Endothelial cell of umbilical vein (primary cell): ENCODE data around the gene HDAC4. TPM values are rescaled to one million over a fixed set of nuclear protein-coding genes. Genes with fewer than 3 reads are reported as not detected.

Experiments
- BruUV-seq: library from RNA; stranded (reverse); fragments of 400-500 nt; replicated peaks from 2 replicates; lab custom pipeline; 2021; lab: Mats Ljungman, UMichigan
- CTCF ChIA-PET: fragments of 300-600, 350-600 bp; sonication (Branson Sonifier 250); formaldehyde crosslinking; loops from one replicate; lab custom pipeline; 2021; ENCODE audit warnings: antibody characterized with exemption, inconsistent platforms; lab: Charles Lee
- POLR2A ChIA-PET: fragments of 300-600, 350-600 bp; sonication (Branson Sonifier 250); formaldehyde crosslinking; loops from one replicate; lab custom pipeline; 2021; ENCODE audit warnings: antibody characterized with exemption, inconsistent platforms; lab: Charles Lee
- DNase-seq: peaks from one replicate; pipeline ENCODE4 v3.0.0-alpha.2; 2011; ENCODE audit warnings: low read depth, low spot score
- FAIRE-seq: peaks from 2 replicates; lab custom pipeline; 2011; peaks lifted over from hg19 to GRCh38; lab: Jason Lieb, UNC
- H2AFZ ChIP-seq: 2 replicates; pipeline ENCODE4 v1.6.0; 2012; ENCODE audit warnings: low read depth, low read length, control low read depth, inconsistent platforms
- H3K27ac ChIP-seq: 2 replicates; pipeline ENCODE4 v1.5.1; 2011; ENCODE audit warnings: low read depth, mild to moderate bottlenecking, control low read depth, low read length, moderate library complexity; ENCODE audit not compliant: insufficient read depth
- H3K27me3 ChIP-seq, 2 experiments: 2 replicates each; pipeline versions ENCODE4 v1.6.0 to v1.6.1; 2011; ENCODE audit warnings: low read length in 2 of 2, mixed read lengths in 1 of 2; ENCODE audit not compliant: control insufficient read depth in 2 of 2, insufficient read depth in 2 of 2
- H3K36me3 ChIP-seq, 2 experiments: 2 replicates in 1 of 2; 3 replicates in 1 of 2; pipeline ENCODE4 v1.5.1; 2011; ENCODE audit warnings: low read length in 2 of 2, mild to moderate bottlenecking in 1 of 2, moderate library complexity in 1 of 2; ENCODE audit not compliant: control insufficient read depth in 2 of 2, insufficient read depth in 2 of 2; ENCODE audit errors: extremely low read depth in 1 of 2
- H3K4me1 ChIP-seq: 3 replicates; pipeline ENCODE4 v1.5.1; 2011; ENCODE audit warnings: mild to moderate bottlenecking, low read length; ENCODE audit not compliant: control insufficient read depth, insufficient read depth; ENCODE audit errors: extremely low read depth
- H3K4me2 ChIP-seq: 2 replicates; pipeline ENCODE4 v1.6.1; 2011; ENCODE audit warnings: low read length, control low read depth, mixed read lengths; ENCODE audit not compliant: insufficient read depth
- H3K4me3 ChIP-seq, 3 experiments: fragments of 200-600 bp in 1 of 3; sonication (generic), shearing (Covaris generic) in 1 of 3; replicated peaks in 1 of 3; 2 replicates each; pipeline ENCODE4 v1.5.1; 2011 to 2016; ENCODE audit warnings: control low read depth in 3 of 3, low read length in 3 of 3, mild to moderate bottlenecking in 2 of 3, inconsistent platforms in 1 of 3, low read depth in 1 of 3, moderate library complexity in 1 of 3; ENCODE audit not compliant: insufficient read depth in 1 of 3
- H3K79me2 ChIP-seq: 2 replicates; pipeline ENCODE4 v1.6.0; 2012; ENCODE audit warnings: low read length, inconsistent platforms; ENCODE audit not compliant: control insufficient read depth, insufficient read depth
- H3K9ac ChIP-seq: replicated peaks from 2 replicates; pipeline ENCODE3; 2011; ENCODE audit warnings: low read length, control low read depth; ENCODE audit not compliant: insufficient read depth; ENCODE audit errors: extremely low read depth
- H3K9me1 ChIP-seq: replicated peaks from 3 replicates; pipeline ENCODE4 v1.6.0; 2011; ENCODE audit warnings: mild to moderate bottlenecking, low read length; ENCODE audit not compliant: control insufficient read depth, insufficient read depth; ENCODE audit errors: extremely low read depth
- H3K9me3 ChIP-seq: replicated peaks from 2 replicates; pipeline ENCODE4 v1.5.1; 2012; ENCODE audit warnings: low read length, inconsistent platforms; ENCODE audit not compliant: control insufficient read depth, insufficient read depth
- H4K20me1 ChIP-seq: replicated peaks from 2 replicates; pipeline ENCODE3; 2011; ENCODE audit warnings: mild to moderate bottlenecking, low read length; ENCODE audit not compliant: control insufficient read depth, insufficient read depth; ENCODE audit errors: extremely low read depth
- EZH2 ChIP-seq: IDR thresholded peaks from 2 replicates; pipeline ENCODE4 v1.6.1; 2012; ENCODE audit warnings: borderline replicate concordance, low read depth, mild to moderate bottlenecking, moderate library complexity, low read length, inconsistent platforms; ENCODE audit not compliant: severe bottlenecking
- FOS ChIP-seq: IDR thresholded peaks from 2 replicates; pipeline ENCODE4 v1.6.1; 2011; ENCODE audit warnings: mild to moderate bottlenecking, low read length, moderate library complexity, borderline replicate concordance; ENCODE audit not compliant: insufficient read depth
- GATA2 ChIP-seq: IDR thresholded peaks from 2 replicates; pipeline ENCODE4 v1.7.0; 2011; ENCODE audit warnings: low read depth, mild to moderate bottlenecking, moderate library complexity, mixed read lengths, low read length; ENCODE audit not compliant: insufficient read length, insufficient read depth
- JUN ChIP-seq: IDR thresholded peaks from 2 replicates; pipeline ENCODE4 v1.6.1; 2011; ENCODE audit warnings: borderline replicate concordance, low read depth; ENCODE audit not compliant: insufficient read length, insufficient read depth
- MYC ChIP-seq: IDR thresholded peaks from one replicate; pipeline ENCODE4 v1.6.1; 2011; ENCODE audit warnings: mild to moderate bottlenecking, low read depth, low read length
- POLR2A ChIP-seq: IDR thresholded peaks from 2 replicates; pipeline ENCODE4 v1.6.1; 2012; ENCODE audit warnings: low read depth, mild to moderate bottlenecking, control low read depth, low read length
- POLR2AphosphoS5 ChIP-seq: IDR thresholded peaks from 2 replicates; pipeline ENCODE4 v1.6.1; 2012; ENCODE audit warnings: low read depth, mild to moderate bottlenecking, control low read depth, low read length, moderate library complexity; ENCODE audit not compliant: insufficient read depth
- dilution Hi-C: fragments of 300-500 bp; cut with MboI; formaldehyde crosslinking; loops from one replicate; pipeline ENCODE4 v1.15.0; 2019; ENCODE audit warnings: low sequenced_read_pairs; ENCODE audit not compliant: extremely low pct_ligation_motif_present
- intact Hi-C: fragments of 100-400 bp; cut with micrococcal nuclease; formaldehyde crosslinking; loops from one replicate; pipeline ENCODE4 v1.10.0; 2022
- polyA plus RNA-seq, 4 experiments: library from polyadenylated mRNA; depleted of rRNA in 3 of 4; stranded (reverse) in 3 of 4; unstranded in 1 of 4; fragments of >200 nt; gene quantifications; 2 replicates each; pipeline versions ENCODE4 v1.2.1 to v1.2.3, GENCODE V29; 2011 to 2012; ENCODE audit warnings: missing spikeins in 1 of 4
- total RNA-seq: library from RNA; stranded (reverse); gene quantifications from 2 replicates; pipeline ENCODE4 v1.2.3, GENCODE V29; 2021
- TF ChIP-seq, protein P1 (sequence below), 2 donors: IDR thresholded peaks; 1 replicate in 1 of 2; 2 replicates in 1 of 2; pipeline ENCODE4 v1.5.1; 2011; ENCODE audit warnings: low read length in 2 of 2, mild to moderate bottlenecking in 2 of 2, moderate library complexity in 2 of 2, control low read depth in 1 of 2, inconsistent platforms in 1 of 2, low read depth in 1 of 2; ENCODE audit not compliant: insufficient read depth in 1 of 2; ENCODE audit errors: extremely low read depth in 1 of 2
- TF ChIP-seq, protein P2 (sequence below): IDR thresholded peaks from 2 replicates; pipeline ENCODE4 v1.6.1; 2011; ENCODE audit not compliant: insufficient read depth, insufficient read length

Gene HDAC4
- total and polyA plus RNA-seq, 2 donors (not counting 3 experiments of a cell fraction or from before 2014, with no cell fraction given) = 13.4 to 33.0 TPM

DNA sequence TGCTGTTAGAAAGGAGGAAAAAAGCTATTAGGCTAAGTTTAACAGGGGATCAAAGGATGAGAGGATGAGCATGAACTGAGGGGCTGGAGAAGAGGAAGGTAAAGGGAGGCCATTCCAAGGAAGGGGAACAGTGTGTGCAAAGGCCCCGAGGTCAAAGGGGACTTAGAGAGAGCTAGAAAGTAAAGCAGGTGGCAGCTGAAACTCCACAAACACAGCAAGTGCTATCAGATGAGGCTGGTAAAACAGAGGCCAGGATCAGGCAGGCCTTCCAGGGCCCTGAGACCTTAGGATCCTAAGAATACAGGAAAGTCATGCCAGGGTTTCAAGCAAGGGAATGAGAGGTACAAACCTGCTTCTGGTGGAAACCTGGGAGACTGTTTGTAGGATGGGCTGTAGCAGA is 5.8 kb downstream of the HDAC4 start:
- no peaks in the 10 kb centered on the region for H3K9me1 ChIP-seq
- no peaks in the 10 kb centered on the region for H4K20me1 ChIP-seq
- H3K4me1 ChIP-seq = peaks cover 8% of the 10 kb centered on the region
- DNase-seq (no peak), FAIRE-seq (no peak)
- H3K4me2 ChIP-seq = no peak overlapping the region
- ChIA-PET POLR2A (no interaction called here), CTCF (interaction anchor here (1.1 kb wide), 1 partner anchor 14 kb away, joined by 3 read pairs; no protein-coding TSS in a partner anchor)
- no peaks in the 10 kb centered on the region for H3K36me3 ChIP-seq
- no TSS peak for BruUV-seq
- peaks cover 31% of the 10 kb centered on the region for H3K79me2 ChIP-seq
- H3K27me3 ChIP-seq = no peaks in the 10 kb centered on the region
- intact Hi-C loops = no loop called here
- H2AFZ ChIP-seq = no peak overlapping the region
- dilution Hi-C loops = no loop called here
- H3K9me3 ChIP-seq = no peaks in the 10 kb centered on the region
- no peak overlapping the region for H3K9ac ChIP-seq
- TF ChIP-seq MYC = no peak
- TF ChIP-seq, protein P1, sequence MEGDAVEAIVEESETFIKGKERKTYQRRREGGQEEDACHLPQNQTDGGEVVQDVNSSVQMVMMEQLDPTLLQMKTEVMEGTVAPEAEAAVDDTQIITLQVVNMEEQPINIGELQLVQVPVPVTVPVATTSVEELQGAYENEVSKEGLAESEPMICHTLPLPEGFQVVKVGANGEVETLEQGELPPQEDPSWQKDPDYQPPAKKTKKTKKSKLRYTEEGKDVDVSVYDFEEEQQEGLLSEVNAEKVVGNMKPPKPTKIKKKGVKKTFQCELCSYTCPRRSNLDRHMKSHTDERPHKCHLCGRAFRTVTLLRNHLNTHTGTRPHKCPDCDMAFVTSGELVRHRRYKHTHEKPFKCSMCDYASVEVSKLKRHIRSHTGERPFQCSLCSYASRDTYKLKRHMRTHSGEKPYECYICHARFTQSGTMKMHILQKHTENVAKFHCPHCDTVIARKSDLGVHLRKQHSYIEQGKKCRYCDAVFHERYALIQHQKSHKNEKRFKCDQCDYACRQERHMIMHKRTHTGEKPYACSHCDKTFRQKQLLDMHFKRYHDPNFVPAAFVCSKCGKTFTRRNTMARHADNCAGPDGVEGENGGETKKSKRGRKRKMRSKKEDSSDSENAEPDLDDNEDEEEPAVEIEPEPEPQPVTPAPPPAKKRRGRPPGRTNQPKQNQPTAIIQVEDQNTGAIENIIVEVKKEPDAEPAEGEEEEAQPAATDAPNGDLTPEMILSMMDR (IDR thresholded peaks at IDR 0.05; ENCODE audit: extremely low read depth in 1 of 2, insufficient read depth in 1 of 2, low read depth in 1 of 2, low read length in 2 of 2) = no peak
- no peak for TF ChIP-seq GATA2
- no peak for TF ChIP-seq JUN
- TF ChIP-seq, protein P2, sequence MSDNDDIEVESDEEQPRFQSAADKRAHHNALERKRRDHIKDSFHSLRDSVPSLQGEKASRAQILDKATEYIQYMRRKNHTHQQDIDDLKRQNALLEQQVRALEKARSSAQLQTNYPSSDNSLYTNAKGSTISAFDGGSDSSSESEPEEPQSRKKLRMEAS = no peak
- TF ChIP-seq POLR2A = no peak
- no peak for TF ChIP-seq POLR2AphosphoS5
- no peak for TF ChIP-seq EZH2
- TF ChIP-seq FOS = no peak
- no peak overlapping the region for H3K27ac ChIP-seq
- H3K4me3 ChIP-seq = no peak overlapping the region
